GM18861 (cell line): ENCODE measurements around the gene CGB3.
"Not testable (repeated sequence)": the region's sequence is repeated elsewhere in the genome, so short reads cannot be mapped to it uniquely, and the experiment has no call there.

Experiments
- ATAC-seq: cut with Tn5 transposase; IDR thresholded peaks from one replicate; pipeline ENCODE4 v1.9.1; 2021; ENCODE audit not compliant: unreplicated experiment

The CGB3 gene

GRCh38 chr19:49042666-49043065 is 18.5 kb upstream of the CGB3 start:
- not testable (repeated sequence) for ATAC-seq

DNA sequence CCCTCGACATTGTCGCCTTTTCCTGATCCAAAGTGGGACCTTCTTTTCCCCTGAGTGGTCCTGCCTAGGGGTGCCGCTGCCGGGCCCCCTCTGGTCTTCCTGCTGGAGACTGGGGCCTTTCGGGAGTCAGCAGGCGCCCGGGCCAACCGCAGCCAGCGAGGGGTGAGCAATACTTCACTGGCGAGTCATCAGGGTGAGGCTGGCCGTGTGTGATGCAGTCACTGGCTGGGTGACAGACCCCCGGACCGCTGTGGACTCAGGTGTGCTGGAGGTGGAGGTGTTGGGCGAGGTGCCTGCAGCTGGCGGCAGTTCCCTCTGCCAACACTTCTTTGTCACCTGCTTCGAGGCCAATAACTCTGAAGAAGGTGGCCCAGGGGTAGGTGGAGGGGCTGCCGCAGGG is 18.0 kb upstream of the CGB3 start:
- ATAC-seq, result no peak

GRCh38 chr19:49039736-49040135 is 15.6 kb upstream of the CGB3 start:
- not testable (repeated sequence) for ATAC-seq

- not testable (repeated sequence) for ATAC-seq
These were observed 14.6 kb upstream of the CGB3 start for GRCh38 chr19:49038557-49039276.

DNA sequence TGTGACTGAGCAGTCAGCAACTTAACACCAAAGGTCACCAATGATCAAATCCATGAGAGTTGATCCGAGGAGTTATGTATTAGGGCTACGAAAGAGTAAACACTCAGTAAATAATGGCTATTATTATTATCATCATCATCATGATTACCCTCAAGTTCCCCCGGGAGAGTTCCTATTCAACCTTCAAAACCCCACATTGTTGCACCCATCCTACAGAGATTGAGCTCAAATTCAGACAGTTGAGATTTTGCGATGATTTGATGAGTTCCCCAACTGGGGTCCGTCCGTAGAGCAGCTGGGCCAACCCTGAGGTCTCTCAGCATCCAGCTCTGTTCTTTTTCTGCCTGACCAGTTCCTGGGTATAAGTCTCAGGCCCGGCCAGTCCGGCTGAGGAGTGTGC is 14.0 kb upstream of the CGB3 start:
- ATAC-seq, result not testable (repeated sequence)

- not testable (repeated sequence) for ATAC-seq
These were observed 12.7 kb upstream of the CGB3 start, which contains the start of gene CGB1 for GRCh38 chr19:49036815-49037214. Gene CGB1, minus strand, starts transcription at chr19:49036895. Its CDS starts 184 bp downstream, at chr19:49036711.

GRCh38 chr19:49031642-49032301 is 7.6 kb upstream of the CGB3 start, which contains the start of gene CGB2:
Gene CGB2, plus strand, starts transcription at chr19:49031890. Its CDS starts 206 bp downstream, at chr19:49032096.
- ATAC-seq, result not testable (repeated sequence)

DNA sequence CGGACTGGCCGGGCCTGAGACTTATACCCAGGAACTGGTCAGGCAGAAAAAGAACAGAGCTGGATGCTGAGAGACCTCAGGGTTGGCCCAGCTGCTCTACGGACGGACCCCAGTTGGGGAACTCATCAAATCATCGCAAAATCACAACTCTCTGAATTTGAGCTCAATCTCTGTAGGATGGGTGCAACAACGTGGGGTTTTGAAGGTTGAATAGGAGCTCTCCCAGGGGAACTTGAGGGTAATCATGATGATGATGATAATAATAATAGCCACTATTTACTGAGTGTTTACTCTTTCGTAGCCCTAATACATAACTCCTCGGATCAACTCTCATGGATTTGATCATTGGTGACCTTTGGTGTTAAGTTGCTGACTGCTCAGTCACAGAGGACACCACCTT is 6.2 kb upstream of the CGB3 start:
- ATAC-seq, result not testable (repeated sequence)

GRCh38 chr19:49029749-49030148 is 5.6 kb upstream of the CGB3 start:
- not testable (repeated sequence) for ATAC-seq

GRCh38 chr19:49028686-49029085 is 4.6 kb upstream of the CGB3 start:
- ATAC-seq, result not testable (repeated sequence)

- not testable (repeated sequence) for ATAC-seq
These were observed 1.5 kb upstream of the CGB3 start for GRCh38 chr19:49025599-49025998.

- ATAC-seq, result not testable (repeated sequence)
These were observed 955 bp upstream of the CGB3 start for GRCh38 chr19:49025088-49025487.

DNA sequence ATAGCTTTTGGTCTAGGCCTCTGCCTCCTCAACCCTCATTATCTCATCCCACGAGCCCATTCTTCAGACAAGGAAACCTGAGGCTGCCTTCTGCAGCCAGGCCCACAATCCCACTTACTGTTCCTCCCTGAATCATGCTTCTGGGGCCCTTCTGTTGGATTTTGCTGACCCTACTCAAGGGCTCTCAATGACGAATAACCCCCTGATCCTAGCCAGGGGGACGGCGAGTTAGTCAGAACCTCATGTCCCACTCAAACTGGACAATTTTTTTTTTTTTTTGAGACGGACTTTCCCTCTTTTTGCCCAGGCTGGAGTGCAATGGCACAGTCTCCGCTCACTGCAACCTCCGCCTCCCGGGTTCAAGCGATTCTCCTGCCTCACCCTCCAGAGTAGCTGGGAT is 2.0 kb downstream of the CGB3 start:
- ATAC-seq, result no peak

- no peak for ATAC-seq
These were observed 2.9 kb downstream of the CGB3 start for GRCh38 chr19:49020931-49021895.

DNA sequence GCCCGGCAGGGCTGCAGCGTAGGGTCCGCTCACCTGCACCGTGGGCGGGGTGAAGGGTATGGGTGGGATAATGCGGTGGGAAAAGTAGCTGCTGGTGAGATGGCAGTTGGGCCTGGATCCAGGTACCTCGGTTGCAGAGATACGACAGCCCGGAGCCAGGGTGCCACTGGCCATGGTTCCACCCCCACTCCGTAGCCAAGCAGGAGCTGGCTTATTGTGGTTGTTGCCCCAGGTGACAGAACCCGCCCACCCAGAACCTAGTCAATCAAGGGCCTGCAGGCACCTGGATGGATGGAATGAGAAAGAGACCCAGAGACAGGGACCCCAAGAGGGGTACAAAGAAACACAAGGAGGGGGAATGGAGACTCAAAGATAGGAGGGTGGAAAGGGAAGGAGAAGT is 3.8 kb downstream of the CGB3 start:
- ATAC-seq, result no peak

GRCh38 chr19:49019242-49019932 is 4.7 kb downstream of the CGB3 start:
- ATAC-seq, result no peak

- ATAC-seq, result not testable (repeated sequence)
These were observed 5.5 kb downstream of the CGB3 start for GRCh38 chr19:49018388-49019241.

- ATAC-seq, result no peak
These were observed 6.3 kb downstream of the CGB3 start for GRCh38 chr19:49017666-49018351.
